ENCODE measurements around the gene RMND5A. TPM values are rescaled to one million over a fixed set of nuclear protein-coding genes. Genes with fewer than 3 reads are reported as not detected.

The RMND5A gene
- total and polyA plus RNA-seq, 2 experiments from 2014 or later: 23.0 to 80.8 TPM

DNA sequence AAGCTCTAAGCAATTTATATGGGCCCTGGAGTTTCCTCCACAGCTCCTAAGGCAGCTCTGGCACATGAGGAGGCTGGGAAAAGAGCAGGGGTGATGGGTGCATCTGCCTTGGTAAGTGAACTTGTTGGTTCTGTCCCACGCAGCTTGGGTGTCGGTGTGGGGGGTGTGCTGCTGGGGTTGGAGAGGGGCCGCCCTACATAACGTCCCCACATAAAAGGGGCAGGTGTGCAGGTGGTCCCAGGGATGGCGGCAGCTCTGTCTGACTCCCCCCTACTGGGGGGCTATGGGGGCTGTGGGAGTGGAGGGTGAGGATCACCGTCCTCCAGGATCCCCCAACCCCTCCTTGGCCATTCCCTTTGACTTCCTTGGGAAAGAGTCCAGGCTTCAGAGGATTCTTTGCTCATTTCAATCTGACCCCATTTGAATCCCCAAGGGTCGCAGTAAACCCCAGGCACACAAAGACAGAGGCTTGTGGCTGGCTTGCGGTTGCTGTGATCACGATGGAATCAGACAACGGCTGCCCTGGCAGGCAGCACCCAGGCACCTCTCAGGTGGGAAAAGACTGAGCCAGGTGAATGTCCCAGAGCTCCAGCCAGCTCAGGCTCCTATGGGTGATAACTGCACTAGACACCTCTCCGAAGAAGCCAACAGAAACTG is 105.1 kb downstream of the RMND5A start:
- H3K9me3 ChIP-seq (ENCODE audit: low read depth): no peaks in the 10 kb centered on the region
- H3K27me3 ChIP-seq: no peaks in the 10 kb centered on the region
- H3K4me2 ChIP-seq: no peak overlapping the region
- H3K27ac ChIP-seq: no peak overlapping the region
- no peaks in the 10 kb centered on the region for H3K9me2 ChIP-seq (replicated peaks; ENCODE audit: insufficient read depth)
- no peaks in the 10 kb centered on the region for H3K36me3 ChIP-seq (replicated peaks; ENCODE audit: insufficient read depth, low read depth)
- H3K4me1 ChIP-seq (ENCODE audit: insufficient read depth): no peaks in the 10 kb centered on the region
- no peak overlapping the region for H2AFZ ChIP-seq
- no peaks in the 10 kb centered on the region for H3K79me2 ChIP-seq
- WGBS (ENCODE audit: low lambda C conversion rate, missing lambda C conversion rate): 93% methylated on average over 9 of the region's 11 CpGs
- no peak overlapping the region for H3K4me3 ChIP-seq
- no peak for DNase-seq (ENCODE audit: low spot score)
- TF ChIP-seq EZH2 (IDR thresholded peaks at IDR 0.05; ENCODE audit: borderline replicate concordance) (no peak), EZH2phosphoT487 (IDR thresholded peaks at IDR 0.05; ENCODE audit: low read depth, severe bottlenecking, unreplicated experiment) (no peak)
- TF ChIP-seq, protein P1, sequence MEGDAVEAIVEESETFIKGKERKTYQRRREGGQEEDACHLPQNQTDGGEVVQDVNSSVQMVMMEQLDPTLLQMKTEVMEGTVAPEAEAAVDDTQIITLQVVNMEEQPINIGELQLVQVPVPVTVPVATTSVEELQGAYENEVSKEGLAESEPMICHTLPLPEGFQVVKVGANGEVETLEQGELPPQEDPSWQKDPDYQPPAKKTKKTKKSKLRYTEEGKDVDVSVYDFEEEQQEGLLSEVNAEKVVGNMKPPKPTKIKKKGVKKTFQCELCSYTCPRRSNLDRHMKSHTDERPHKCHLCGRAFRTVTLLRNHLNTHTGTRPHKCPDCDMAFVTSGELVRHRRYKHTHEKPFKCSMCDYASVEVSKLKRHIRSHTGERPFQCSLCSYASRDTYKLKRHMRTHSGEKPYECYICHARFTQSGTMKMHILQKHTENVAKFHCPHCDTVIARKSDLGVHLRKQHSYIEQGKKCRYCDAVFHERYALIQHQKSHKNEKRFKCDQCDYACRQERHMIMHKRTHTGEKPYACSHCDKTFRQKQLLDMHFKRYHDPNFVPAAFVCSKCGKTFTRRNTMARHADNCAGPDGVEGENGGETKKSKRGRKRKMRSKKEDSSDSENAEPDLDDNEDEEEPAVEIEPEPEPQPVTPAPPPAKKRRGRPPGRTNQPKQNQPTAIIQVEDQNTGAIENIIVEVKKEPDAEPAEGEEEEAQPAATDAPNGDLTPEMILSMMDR (IDR thresholded peaks at IDR 0.05; ENCODE audit: poor library complexity): no peak
- no peaks in the 10 kb centered on the region for H4K20me1 ChIP-seq (ENCODE audit: insufficient read depth, poor library complexity, severe bottlenecking)

DNA sequence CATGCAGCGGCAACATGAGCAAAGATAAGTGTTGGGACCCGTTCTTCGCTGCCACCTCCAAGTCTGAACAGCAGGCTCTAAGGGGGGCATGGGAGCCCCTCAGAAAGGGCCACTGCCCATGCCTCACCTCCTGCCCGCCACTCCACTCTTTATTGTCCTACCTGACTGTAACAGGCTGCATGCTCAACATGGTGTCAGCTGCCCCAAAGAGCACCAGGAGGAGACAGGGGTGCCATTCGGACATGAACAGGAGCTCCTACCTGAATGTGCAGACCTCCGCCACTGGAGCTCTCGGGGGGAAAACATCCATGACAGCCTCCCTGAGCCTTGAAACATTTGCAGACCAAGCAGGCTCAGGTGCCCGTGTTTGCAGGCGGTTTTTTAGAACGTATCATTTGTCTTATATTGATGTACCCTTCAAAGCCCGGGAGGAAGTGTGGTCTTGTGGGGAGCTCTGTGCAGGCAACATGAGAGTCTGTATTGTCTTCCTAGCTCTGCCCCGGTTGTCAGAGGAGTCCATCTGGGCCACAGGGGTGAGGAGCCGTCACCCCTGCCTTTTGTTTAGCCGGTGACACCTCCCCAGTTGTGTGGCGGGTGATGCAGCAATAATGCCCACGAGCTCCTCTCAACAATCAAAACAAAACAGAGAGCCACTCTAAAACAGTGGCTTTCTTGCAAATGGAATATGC is 105.7 kb downstream of the RMND5A start:
- TF ChIP-seq EZH2phosphoT487 (IDR thresholded peaks at IDR 0.05; ENCODE audit: low read depth, severe bottlenecking, unreplicated experiment) (no peak), EZH2 (IDR thresholded peaks at IDR 0.05; ENCODE audit: borderline replicate concordance) (no peak)
- TF ChIP-seq, protein P1 (IDR thresholded peaks at IDR 0.05; ENCODE audit: poor library complexity): no peak
- no peaks in the 10 kb centered on the region for H3K36me3 ChIP-seq (replicated peaks; ENCODE audit: insufficient read depth, low read depth)
- no peaks in the 10 kb centered on the region for H4K20me1 ChIP-seq (ENCODE audit: insufficient read depth, poor library complexity, severe bottlenecking)
- no peak overlapping the region for H3K27ac ChIP-seq
- no peak overlapping the region for H3K4me3 ChIP-seq
- H3K4me1 ChIP-seq (ENCODE audit: insufficient read depth): no peaks in the 10 kb centered on the region
- DNase-seq (ENCODE audit: low spot score): no peak
- H3K9me2 ChIP-seq (replicated peaks; ENCODE audit: insufficient read depth): no peaks in the 10 kb centered on the region
- H2AFZ ChIP-seq: no peak overlapping the region
- H3K4me2 ChIP-seq: no peak overlapping the region
- no peaks in the 10 kb centered on the region for H3K27me3 ChIP-seq
- no peaks in the 10 kb centered on the region for H3K79me2 ChIP-seq
- 93% methylated on average over 16 of the region's 16 CpGs for WGBS (ENCODE audit: low lambda C conversion rate, missing lambda C conversion rate)
- no peaks in the 10 kb centered on the region for H3K9me3 ChIP-seq (ENCODE audit: low read depth)

DNA sequence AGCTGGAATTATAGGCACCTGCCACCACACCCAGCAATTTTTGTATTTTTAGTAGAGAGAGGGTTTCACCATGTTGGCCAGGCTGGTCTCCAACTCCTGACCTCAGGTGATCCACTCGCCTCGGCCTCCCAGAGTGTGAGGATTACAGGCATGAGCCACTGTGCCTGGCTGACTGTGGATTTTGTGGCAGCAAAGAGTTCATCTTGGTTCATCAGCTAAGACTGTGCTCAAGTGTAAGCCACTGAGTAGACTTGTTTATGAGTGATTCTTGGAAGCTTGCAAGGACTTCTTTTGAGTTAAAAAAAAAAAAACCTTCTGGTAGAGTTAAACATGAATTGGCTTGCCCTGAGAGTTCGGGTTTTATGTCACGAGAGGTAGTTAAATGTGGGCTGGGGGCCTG is 106.9 kb downstream of the RMND5A start:
- Histone ChIP-seq H4K20me1 (ENCODE audit: insufficient read depth, poor library complexity, severe bottlenecking) (no peaks in the 10 kb centered on the region), H3K4me2 (no peak overlapping the region), H3K27ac (no peak overlapping the region), H2AFZ (no peak overlapping the region), H3K4me1 (ENCODE audit: insufficient read depth) (no peaks in the 10 kb centered on the region), H3K79me2 (no peaks in the 10 kb centered on the region), H3K9me3 (ENCODE audit: low read depth) (no peaks in the 10 kb centered on the region), H3K9me2 (replicated peaks; ENCODE audit: insufficient read depth) (no peaks in the 10 kb centered on the region), H3K36me3 (replicated peaks; ENCODE audit: insufficient read depth, low read depth) (no peaks in the 10 kb centered on the region), H3K27me3 (no peaks in the 10 kb centered on the region), H3K4me3 (no peak overlapping the region)
- WGBS (ENCODE audit: low lambda C conversion rate, missing lambda C conversion rate): 83% methylated on average over 4 of the region's 4 CpGs
- DNase-seq (ENCODE audit: low spot score): no peak
- TF ChIP-seq EZH2phosphoT487 (IDR thresholded peaks at IDR 0.05; ENCODE audit: low read depth, severe bottlenecking, unreplicated experiment): no peak
- TF ChIP-seq, protein P1 (IDR thresholded peaks at IDR 0.05; ENCODE audit: poor library complexity): no peak
- no peak for TF ChIP-seq EZH2 (IDR thresholded peaks at IDR 0.05; ENCODE audit: borderline replicate concordance)

Other genes with a start within 250 kb of the RMND5A start
- gene CHMP3, start 156.8 kb upstream of the RMND5A start, total RNA-seq: 57.0 and 68.0 TPM in 2 replicates
- gene CHMP3, start 156.8 kb upstream of the RMND5A start, polyA plus RNA-seq: 74.4 and 75.5 TPM in 2 replicates
- gene RNF103, start 96.4 kb upstream of the RMND5A start, total RNA-seq: 57.0 and 59.4 TPM in 2 replicates
- gene RNF103, start 96.4 kb upstream of the RMND5A start, polyA plus RNA-seq: 35.3 and 39.5 TPM in 2 replicates
- 0.33 TPM in 1 of 2 replicates, not detected in the other for gene CD8A, start 70.6 kb downstream of the RMND5A start, total RNA-seq
- gene CD8A, start 70.6 kb downstream of the RMND5A start, polyA plus RNA-seq: 0.21 TPM in 1 of 2 replicates, not detected in the other
- gene CD8B, start 141.6 kb downstream of the RMND5A start, total RNA-seq: 1.00 and 1.5 TPM in 2 replicates
- gene CD8B, start 141.6 kb downstream of the RMND5A start, polyA plus RNA-seq: 1.1 and 3.0 TPM in 2 replicates
- gene RGPD1, start 221.8 kb downstream of the RMND5A start, total RNA-seq: 8.6 and 10.0 TPM in 2 replicates
- gene RGPD1, start 221.8 kb downstream of the RMND5A start, polyA plus RNA-seq: 0.92 and 1.6 TPM in 2 replicates